ENCODE measurements around the gene CNIH3. TPM values are rescaled to one million over a fixed set of nuclear protein-coding genes. Genes with fewer than 3 reads are reported as not detected.

The CNIH3 gene
- total RNA-seq, 4 donors from 2014 or later, result 1.9 to 4.0 (median 3.4) TPM

DNA sequence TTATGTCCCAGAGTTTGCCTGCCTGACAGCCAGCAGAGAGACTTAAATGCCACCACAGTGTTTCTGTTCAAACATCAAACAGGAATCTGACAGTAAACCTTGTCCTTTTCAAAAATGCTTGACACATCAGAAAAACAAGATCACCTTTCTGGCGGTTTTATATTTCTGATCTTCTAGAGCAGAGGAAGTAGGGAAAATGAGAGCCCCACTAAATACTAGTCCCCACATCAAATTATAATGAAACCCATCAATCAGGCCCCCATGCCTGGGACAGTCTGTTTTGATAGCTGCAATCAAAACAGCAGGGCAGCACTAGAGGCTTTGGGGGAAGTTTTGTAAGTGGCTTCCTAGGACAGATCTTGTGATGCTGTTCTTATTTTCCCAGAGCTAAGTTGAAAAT is 129.3 kb downstream of the CNIH3 start:
- no peak for ATAC-seq (ENCODE audit: low FRiP score)
- no peak for DNase-seq (ENCODE audit: low spot score)
- TF ChIP-seq, protein P1, sequence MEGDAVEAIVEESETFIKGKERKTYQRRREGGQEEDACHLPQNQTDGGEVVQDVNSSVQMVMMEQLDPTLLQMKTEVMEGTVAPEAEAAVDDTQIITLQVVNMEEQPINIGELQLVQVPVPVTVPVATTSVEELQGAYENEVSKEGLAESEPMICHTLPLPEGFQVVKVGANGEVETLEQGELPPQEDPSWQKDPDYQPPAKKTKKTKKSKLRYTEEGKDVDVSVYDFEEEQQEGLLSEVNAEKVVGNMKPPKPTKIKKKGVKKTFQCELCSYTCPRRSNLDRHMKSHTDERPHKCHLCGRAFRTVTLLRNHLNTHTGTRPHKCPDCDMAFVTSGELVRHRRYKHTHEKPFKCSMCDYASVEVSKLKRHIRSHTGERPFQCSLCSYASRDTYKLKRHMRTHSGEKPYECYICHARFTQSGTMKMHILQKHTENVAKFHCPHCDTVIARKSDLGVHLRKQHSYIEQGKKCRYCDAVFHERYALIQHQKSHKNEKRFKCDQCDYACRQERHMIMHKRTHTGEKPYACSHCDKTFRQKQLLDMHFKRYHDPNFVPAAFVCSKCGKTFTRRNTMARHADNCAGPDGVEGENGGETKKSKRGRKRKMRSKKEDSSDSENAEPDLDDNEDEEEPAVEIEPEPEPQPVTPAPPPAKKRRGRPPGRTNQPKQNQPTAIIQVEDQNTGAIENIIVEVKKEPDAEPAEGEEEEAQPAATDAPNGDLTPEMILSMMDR (IDR thresholded peaks at IDR 0.05), result no peak

DNA sequence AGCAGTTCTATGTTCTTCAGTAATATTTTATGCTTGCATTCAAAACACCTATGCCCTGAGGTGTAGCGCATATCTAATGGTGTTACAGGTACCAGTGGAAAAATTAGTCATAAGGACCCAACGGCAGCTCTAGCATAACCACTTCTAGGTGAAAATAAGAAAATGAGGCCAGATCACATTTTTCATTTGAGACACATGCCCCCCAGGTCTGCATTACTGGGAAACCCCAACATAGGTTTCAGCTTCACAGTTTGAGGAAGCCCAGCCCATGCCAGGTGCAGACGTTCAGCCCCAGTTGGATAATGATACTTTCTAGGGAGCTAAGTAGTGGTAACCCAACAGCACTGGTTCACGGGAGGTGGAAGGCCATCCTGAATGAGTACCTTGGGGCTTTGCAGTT is 129.8 kb downstream of the CNIH3 start:
- DNase-seq (ENCODE audit: low spot score), result no peak
- no peak for ATAC-seq (ENCODE audit: low FRiP score)
- TF ChIP-seq, protein P1 (IDR thresholded peaks at IDR 0.05), result no peak

DNA sequence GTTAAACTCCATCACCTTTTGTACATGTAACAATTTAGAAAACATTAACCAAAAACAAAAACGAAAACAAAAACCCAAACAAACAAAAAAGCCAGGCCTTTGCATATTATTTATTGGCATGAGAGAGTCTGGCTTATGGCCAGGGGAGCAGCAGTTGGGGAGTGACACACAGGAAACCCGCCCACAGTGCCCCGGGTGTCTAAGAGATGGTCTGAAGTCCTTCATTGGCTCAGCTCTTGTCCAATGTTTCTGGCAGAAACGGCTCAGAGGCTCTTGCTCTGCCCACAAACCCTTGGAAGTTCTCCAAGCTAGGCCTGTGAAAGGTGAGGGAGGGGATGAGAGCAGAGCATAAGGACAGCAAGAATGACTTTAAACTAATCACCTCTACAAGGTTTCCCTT is 131.5 kb downstream of the CNIH3 start:
- TF ChIP-seq, protein P1 (IDR thresholded peaks at IDR 0.05), result no peak
- DNase-seq (ENCODE audit: low spot score) (no peak), ATAC-seq (ENCODE audit: low FRiP score) (no peak)

DNA sequence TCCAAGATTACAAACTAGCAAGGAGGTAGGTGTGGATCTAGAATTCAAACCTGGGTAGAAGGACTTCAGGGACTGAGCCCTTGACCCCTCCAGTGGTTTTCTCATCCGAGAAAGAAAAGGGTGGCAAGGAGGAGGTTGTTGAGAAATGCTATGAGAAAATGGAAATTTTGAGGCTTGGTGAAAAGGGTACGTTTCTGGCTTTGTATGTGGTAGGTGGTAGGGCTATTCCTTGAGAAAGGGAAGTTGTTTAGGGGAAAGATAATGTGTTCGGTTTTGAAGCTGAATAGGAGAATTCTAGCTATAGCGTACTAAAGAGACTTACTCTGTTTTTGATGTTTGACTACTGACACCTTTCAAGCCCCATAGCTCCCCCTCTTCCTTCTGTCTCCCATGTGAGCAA is 133.8 kb downstream of the CNIH3 start:
- DNase-seq (ENCODE audit: low spot score), result no peak
- TF ChIP-seq, protein P1 (IDR thresholded peaks at IDR 0.05), result no peak
- no peak for ATAC-seq (ENCODE audit: low FRiP score)

DNA sequence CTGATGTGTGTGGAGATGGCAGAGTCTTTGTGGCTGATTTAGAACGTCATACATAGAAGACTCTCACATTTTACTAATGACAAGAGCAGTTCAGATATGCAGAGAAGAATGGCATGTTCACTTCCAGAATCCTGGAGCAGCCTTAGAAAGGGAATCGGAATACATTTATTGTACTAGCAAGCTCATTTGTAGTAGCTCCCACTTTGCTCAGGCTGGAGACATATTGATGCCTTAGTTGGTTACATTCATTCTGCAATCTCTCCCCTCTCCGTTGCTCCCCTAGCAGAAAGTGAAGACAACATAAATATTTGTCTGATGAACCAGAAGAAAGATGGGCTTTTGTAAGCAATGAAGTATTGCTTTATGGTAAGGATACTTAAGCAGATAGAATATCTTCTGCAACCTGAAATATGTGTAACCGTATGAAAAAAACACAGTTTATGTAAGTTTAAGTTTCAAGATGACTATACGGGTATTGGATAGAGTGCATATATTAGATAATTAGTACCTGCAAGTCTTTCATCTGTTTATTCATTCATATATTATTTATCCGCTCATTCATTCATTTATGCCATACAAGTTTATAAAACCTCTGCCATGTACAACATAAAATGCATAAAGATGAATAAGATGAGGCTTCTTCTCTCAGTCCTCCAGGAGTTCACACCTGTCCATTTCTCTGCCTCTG is 135.7 kb downstream of the CNIH3 start:
- TF ChIP-seq, protein P1 (IDR thresholded peaks at IDR 0.05), result no peak
- ATAC-seq (ENCODE audit: low FRiP score), result no peak

DNA sequence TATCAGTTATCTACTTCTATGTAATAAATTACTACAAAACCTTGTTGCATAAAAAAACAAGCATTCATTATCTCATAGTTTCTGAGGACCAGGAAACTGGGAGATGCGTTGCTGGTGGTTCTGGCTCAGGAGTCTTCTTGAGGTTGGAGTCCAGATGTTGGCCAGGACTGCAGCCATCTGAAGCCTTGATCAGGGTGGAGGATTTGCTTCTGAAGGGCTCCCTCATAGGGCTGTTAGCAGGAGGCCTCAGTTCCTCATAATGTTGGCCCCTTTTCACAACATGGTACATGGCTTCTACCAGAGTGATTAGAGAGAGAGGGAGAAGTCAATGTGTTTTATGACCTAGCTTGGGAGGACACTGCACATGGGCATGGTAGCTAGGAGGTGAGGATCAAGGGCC is 137.4 kb downstream of the CNIH3 start:
- TF ChIP-seq, protein P1 (IDR thresholded peaks at IDR 0.05), result no peak
- ATAC-seq (ENCODE audit: low FRiP score) (no peak), DNase-seq (ENCODE audit: low spot score) (no peak)

More for the DNA sequence above, 135.7 kb downstream of the CNIH3 start:
- no peak for DNase-seq (ENCODE audit: low spot score)

DNA sequence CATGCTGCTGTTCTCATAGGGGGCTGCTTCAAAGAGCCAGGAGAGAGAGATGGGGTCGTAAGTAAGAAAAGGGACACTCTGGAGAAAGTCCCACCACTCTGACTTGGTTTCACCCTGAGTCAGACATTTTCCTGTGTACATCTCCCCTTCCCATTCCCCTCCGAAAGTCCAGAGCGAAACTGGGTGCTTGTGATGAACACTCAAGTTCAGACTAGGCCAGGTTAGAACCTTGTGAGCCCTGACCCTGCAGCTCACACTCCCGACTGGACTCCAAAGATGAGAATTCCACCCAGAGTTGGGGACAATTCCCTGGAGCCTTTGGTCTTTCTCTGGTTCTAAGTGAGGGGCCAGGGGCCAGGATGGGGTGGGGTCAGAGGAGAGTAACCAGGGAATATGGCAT is 139.5 kb downstream of the CNIH3 start:
- DNase-seq (ENCODE audit: low spot score) (no peak), ATAC-seq (ENCODE audit: low FRiP score) (no peak)
- TF ChIP-seq, protein P1 (IDR thresholded peaks at IDR 0.05), result no peak

All from omental fat pad (tissue), 4 donors.